Stimulated activated CD4-positive, alpha-beta T cell treated with anti-CD3 and anti-CD28 coated beads, Interleukin-2, amount 100 ng/mL, for 4 hours (primary cell): Measurements from ENCODE around the gene EID3.
"Not testable (repeated sequence)": the region's sequence is repeated elsewhere in the genome, so short reads cannot be mapped to it uniquely, and the experiment has no call there.

Experiments used
- DNase-seq: peaks from one replicate; pipeline ENCODE4 v3.0.0-alpha.2; 2020; ENCODE audit warnings: low read depth

EID3 gene

DNA sequence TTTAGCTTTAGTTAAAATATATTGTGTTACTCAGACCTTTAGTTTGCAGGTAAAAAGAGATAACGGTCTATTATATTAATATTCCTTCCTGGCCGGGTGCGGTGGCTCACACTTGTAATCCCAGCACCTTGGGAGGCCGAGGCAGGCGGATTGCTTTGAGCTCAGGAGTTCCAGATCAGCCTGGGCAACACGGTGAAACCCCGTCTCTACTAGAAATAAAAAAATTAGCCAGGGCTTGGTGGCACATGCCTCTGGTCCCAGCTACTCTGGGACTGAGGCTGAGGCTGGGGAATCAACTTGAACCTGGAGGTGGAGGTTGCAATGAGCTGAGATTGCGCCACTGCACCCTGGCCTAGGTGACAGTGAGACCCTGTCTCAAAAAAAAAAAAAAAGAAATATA lies 13.2 kb upstream of the EID3 start:
- no peak for DNase-seq

DNA sequence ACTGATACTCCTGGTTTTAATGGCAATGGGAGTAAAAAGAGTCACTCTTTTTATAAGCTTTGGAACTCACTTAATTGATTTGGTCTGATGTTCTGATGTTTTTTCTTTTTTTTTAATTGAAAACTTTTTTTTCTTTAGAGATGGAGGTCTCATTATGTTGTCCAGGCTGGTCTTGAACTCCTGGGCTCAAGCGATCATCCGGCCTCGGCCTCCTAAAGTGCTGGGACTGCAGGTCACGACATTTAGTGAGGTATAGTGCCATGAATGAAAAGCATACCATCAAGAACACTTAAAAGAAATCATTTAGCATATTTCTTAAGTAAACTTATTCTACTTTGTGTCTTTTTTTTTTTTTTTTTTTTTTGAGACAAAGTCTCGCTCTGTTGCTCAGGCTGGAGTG lies 12.7 kb upstream of the EID3 start:
- DNase-seq, result no peak

DNA sequence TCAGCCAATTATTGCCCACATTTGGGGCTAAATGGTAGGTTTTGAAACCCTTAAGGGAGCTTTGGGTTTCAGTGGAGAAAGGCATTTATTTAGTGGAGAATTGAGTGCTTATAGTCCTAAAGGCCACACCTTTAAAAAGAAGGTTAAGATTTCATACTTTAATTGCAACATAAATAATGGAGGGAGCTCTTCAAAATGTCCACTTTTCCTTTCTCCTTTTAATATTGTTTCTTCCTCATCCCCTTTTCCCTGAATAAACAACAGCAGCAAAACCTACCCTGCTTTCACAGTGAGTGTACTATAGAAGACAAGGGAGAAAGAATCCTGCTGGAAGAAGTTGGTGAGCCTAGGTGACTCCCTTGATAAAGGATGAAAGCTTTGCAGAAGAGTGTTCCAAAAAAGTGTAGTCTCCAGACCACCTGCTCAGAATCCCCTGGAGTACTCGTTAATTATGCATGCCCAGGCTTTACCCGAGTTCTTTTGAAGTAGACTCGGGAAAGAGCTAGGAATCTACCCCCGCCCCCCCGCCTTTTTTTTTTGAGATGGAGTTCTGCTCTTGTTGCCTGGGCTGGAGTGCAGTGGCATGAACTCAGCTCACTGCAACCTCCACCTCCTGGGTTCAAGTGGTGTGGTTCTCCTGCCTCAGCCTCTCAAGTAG lies 11.5 kb upstream of the EID3 start:
- no peak for DNase-seq

DNA sequence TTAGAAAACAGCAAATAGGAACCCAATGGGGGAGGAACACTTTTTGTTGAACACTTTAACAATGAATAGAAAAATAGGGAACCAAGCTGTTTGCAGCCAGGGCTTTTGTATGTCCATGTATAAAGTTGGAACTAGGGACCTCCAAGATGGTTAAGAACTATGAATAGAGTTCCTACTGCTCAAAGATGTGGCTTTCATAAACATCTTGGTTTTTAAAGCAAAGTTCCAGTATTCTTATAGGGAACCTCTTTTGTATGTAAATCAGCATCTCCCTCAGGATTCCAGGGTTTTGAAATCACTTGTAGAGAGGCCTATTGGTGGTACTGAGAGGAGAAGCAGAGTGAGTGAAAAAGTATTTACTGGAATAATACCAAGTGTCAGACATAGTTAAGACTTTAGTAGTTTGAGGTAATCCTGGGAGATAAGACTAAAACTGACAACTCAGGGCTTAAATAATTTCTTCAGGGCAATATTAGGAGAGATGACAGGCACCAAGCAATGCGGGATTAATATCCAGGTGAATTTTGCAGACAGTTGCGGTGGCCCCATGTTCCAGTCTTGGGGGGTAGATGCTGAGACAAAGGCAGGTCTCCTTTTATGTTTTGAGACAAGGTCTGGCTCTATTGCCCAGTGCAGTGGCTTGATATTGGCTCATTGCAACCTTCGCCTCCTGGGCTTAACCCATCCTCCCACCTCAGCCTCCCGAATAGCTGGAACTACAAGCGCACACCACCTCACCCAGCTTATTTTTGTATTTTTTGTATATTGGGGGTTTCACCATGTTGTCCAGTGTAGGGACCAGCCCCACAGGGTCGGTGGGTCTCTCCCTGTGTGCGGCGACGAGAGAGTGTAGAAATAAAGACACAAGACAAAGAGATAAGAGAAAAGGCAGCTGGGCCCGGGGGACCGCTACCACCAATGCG lies 10.4 kb upstream of the EID3 start:
- no peak for DNase-seq

DNA sequence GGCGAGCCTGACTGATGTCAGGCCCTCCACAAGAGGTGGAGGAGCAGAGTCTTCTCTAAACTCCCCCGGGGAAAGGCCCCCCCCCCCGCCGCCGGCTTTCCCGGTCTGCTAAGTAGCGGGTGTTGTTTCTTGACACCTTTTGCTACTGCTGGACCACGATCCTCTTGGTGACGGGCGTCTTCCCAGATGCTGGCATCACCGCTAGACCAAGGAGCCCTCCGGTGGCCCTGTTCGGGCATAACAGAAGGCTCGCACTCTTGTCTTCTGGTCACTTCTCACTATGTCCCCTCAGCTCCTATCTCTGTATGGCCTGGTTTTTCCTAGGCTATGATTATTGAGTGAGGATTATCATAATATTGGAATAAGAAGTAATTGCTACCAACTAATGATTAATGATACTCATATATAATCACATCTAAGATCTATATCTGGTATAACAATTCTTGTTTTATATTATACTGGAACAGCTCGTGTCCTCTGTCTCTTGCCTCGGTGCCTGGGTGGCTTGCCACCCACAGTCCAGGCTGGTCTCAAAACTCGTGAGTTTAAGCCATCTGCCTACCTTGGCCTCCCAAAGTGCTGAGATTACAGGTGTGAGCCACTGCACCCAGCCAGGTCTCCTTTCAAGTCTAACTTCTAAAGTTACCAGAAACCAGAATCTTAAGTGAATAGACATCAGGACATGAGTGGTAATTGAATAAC lies 9.2 kb upstream of the EID3 start:
- DNase-seq, result not testable (repeated sequence)

DNA sequence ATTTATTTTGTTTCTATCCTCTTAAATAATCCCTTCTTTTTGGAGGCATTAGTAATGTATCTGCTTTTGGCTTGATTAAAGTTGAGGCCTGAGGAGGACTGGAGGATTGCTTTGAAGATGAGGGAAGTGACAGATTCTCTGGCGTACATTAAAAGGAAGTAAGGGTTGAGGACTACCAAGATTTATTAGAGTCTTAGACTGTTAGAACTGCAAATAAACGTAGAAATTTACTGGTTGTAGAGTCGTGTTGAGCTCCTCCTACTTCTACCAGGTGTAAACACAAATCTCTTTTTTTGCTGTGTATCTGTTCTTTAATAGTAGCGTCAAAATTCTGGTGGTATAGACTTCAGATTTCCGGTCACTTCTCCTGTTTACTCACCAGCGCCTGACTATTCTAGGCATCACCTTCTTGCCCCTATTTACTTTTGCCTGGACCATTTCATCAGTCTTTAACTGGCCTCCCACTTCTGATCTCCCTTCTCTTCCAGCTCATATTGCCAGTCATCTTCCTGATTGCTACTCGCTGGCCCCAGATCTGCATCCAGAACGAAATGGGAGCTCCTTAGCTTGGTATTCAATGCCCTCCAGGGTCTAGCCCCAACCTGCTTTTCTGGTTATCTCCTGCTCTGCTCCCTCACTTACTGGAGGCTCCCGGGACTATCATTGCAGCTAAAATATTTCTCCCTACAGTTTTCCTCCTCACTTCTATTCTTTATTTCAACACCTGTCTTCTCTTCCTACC lies 8.4 kb upstream of the EID3 start:
- DNase-seq, result no peak

DNA sequence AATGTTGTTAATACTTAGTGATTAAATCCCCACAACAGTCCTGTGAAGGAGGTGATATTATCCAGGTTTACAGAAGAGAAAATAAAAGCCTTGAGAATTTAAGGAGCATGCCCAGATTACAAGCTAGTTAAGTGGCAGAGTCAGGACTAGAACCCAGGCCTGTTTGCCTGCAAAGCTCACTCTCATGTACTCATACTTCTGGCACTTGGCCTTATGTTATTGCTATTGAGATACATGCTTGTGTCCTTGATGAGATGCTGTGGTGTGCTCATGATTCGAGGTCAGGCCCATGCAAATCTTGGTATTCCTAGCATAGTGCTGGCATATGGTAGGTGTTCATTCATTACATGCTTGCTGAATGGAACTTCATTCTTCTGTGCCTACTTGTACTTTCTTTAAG lies 7.6 kb upstream of the EID3 start:
- no peak for DNase-seq

DNA sequence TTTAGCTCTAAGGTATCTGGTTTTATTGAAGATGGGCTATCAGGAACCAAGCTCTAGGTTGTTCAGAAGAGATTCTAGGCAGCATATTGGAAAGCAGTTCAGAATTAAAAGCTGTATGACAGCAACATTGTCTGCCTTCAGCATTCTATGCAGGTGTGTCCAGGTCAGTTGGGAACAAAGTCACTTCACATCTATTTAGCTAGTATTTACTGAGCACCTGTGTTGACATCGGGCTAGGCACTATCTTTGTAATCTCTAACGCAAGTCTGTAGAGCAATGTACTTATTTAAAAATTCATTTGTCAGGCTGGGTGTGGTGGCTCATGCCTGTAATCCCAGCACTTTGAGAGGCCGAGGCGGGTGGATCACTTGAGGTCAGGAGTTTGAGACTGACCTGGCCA lies 6.8 kb upstream of the EID3 start:
- no peak for DNase-seq

DNA sequence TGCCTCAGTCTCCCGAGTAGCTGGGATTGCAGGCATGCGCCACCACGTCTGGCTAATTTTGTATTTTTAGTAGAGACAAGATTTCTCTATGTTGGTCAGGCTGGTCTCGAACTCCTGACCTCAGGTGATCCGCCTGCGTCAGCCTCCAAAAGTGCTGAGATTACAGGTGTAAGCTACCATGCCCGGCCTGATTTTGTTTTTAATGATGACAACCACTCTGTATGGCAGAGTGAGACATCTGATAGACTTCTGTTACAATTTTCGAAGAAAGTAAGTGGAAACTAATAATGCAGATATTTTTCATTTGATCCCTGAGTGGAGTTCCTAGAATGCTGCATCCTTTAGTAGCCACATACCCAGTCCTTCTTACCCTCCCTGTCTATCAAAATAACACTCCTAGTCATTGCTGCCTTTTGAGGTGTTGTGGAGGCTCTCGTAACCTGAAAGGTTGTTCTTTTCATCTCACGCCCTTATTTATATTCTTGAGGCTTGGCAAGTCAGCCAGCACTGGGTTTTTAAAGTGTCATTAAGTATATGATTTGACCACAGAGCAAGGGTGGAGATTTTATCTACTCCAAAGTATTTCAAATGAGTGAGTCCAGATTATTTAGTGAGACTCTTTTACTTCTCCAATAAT lies 5.9 kb upstream of the EID3 start:
- no peak for DNase-seq

DNA sequence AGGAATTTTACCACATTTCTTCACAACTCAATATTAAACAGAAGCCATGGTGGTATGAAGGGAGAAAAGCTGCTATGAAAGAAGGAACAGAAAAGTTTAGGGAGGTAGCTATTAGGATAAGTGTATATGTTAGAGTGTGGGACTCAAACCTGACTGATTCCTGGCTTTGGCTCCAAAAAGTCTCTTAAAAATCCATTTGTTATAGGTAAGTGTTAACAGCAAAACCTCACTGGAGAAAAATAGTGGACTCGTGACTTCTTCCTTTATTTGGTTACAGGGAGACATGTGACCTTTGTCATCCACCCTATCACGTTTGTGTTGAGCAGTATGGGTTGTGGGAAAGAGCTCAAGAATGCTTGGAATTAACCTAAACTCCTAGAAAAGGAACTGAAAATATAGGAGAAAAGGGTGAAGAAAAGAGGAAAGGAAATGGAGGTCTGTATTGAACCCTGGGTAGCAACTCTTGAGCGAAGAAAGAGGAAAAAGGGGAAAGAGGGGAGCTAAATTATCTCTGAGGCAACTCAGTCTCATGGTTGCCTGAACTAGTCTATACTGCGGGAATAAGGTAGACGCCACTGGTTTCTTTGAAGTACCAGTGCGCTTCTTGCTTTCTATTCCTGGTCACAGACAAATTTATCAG lies 3.6 kb upstream of the EID3 start:
- no peak for DNase-seq

DNA sequence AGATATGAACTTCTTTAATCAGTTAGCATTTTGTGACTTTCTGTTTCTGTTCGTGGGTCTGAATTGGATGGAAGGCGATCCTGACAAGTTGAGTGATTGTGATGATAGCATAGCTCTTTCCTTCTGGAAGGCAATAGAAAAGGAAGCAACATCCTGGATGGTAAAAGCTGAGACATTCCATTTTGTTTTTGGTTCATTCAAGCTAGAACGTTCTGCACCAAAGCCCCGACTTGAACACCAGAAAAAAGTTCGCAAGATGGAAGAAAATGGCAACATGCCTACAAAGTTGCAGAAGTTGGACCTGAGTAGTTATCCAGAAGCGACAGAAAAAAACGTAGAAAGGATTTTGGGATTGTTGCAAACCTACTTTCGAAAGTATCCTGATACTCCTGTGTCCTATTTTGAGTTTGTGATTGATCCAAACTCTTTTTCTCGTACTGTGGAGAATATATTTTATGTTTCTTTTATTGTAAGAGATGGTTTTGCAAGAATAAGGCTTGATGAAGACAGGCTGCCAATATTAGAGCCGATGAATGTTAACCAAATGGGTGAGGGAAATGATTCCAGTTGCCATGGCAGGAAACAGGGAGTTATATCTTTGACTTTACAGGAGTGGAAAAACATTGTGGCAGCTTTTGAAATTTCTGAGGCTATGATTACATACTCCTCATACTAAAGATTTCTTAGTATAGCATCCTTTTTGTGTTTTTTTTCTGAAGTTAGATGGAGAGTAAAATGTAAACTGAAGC lies 896 bp downstream of the EID3 start:
- no peak for DNase-seq

DNA sequence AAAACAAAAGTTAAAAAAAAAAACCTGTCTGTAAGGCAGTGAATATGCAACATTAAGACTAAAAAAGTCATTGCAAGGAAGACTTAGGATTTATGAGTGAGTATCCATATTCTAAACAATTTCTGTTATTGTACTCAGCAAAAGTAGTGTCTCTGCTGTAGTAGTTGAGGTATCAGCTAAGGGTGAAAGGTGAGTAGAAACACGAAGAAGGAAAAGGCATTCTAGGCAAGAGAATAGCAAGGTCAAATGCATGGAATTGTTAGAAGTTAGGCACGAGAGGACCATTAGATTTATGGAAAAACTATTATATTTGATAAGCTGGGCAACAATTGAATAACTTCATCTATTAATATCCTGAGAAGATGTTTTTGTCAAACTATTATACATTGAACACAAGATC lies 1.8 kb downstream of the EID3 start:
- no peak for DNase-seq

DNA sequence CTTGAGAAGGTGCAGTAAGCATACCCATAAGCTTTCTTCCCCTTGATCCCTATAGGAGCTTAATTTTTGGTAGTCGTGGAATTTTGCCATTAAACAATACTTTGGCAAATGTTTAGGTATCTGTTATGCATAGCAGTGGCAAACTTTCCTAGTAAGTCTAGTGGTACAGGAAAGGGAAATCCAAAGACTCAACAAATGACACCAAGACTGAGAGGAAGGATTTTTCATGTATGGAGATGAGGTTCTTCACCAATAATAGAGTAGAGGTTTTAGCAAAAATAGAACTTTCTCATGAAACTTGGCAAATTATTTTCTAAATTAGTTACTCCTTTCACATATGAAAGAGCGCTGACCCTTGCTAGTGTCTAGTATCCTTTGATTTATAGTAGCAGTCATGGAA lies 2.8 kb downstream of the EID3 start:
- no peak for DNase-seq

DNA sequence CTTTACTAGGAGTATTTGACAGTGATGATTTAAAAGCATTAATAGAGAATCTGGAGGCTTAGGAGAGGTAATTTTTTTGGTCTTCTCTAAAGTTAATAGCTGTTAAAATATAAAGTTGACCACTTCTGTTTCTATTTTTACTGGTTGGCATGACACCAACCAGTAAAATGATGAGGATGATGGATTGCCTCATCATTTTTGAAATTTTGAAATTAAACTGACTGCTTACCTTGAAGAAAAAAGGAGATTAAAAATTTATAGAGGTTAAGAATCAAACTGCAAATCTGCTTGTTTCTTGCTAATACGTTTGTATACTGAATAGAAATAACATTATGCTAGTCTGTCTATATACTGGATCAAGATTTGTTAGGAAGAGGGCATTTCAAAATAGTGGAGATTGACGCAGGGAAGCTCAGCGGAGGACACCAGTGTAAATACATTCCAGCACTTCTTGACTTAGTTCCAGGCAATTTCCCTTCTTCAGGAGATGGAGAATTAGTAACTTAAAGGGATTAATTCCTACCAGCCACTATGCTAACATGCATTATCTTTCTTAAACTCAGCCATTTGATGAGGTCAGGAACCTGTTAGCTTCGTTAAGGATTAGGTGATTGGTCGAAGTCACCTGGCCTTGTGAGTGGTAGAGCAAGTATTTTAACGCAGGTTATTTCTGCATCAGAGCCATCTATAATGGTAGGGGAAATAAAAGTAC lies 3.6 kb downstream of the EID3 start:
- DNase-seq, result no peak

DNA sequence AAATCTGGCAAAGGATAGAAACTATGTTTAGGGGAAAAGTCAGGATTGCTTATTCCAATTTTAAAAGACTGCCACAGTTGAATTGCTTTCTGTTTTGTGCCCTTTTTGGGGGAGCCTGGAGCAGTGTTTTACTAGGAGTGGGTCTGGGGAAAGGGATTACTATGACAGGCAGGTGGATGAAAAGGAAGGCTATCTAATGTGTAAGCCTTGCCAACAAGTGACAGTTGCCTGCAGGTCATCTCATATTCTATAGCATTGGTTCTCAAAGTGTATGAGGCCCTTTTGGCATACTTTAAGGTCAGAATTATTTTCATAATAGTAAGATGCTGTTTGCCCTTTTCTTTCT lies 4.1 kb downstream of the EID3 start:
- DNase-seq, result no peak

DNA sequence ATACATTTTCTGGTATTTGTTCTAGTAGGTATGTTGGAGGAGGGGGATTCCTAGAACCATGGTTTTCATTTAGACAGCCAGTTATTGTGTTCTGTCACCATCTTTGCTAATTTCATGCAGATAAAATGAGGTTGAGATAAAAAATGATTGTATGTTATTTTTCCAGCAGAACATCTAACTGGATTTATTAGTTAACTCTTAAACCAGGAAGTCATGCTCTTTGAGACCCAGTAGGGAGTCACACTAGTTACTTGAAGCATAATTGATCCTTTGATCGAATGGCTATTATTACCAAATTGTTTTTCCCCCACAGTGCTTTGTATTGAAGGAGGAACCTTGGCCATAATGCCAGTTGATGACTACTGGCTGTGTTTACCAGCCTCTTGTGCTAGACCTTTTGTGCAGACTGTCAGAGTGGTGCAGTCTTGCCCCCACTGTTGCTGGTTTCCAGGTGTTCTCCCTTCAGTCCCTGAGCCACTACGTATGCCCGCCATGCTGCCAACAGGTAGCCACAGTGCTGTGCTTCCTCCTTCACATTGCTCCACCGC lies 6.0 kb downstream of the EID3 start:
- no peak for DNase-seq

DNA sequence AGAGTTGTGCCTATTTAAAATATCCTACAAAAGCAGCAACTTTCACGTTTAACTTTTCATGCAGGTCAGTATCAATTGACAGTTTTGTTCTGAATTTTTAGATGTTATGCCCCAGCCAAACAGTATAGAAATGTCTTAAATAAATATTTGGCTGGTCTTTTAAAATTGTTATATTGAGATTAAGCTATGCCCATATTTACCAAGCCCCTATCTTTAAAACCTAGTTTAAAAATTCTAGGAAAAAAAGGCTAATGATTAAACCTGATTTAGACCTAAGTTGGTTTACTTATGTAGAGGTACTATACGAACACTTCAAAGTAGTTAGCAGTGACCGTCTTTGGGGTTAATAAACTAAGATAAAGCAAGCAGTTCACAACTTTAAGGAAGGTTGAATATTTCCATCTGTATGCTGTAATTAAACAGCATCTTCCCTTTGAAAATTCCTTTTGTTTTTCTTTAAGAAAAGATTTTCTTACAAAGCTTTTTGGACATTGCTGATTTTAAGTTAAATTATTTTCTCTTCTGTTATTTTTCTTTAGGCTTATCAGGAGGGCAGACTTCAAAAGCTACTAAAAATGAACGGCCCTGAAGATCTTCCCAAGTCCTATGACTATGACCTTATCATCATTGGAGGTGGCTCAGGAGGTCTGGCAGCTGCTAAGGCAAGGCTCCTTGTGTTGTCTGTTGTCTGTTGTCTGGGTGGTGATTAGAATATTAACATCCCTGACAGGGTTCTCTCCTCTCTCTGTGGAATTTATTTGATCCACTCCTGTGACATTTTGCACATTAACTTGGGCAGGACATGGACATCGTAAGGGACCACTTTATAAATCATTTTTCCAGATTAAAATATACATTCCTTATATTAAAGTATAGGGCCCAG lies 7.5 kb downstream of the EID3 start:
- no peak for DNase-seq

DNA sequence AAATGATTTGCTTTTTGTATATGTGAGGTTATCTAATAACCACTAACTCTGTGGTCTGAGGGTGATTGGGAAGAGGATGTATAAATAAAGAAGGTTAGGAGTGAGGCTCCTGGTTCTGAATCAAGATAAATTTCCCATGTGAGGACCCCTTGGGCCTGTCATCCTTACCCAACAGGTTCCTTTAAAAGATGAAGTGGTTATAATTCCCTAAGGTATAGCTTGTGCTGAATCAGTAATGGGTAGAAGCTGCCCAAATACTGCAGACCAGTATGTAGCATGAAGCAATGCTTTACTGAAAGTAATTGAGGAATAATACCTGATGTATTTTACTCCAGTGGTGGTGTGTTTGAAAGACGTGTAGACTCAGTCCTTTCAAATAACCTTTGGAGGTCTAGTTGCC lies 8.7 kb downstream of the EID3 start:
- DNase-seq, result no peak

DNA sequence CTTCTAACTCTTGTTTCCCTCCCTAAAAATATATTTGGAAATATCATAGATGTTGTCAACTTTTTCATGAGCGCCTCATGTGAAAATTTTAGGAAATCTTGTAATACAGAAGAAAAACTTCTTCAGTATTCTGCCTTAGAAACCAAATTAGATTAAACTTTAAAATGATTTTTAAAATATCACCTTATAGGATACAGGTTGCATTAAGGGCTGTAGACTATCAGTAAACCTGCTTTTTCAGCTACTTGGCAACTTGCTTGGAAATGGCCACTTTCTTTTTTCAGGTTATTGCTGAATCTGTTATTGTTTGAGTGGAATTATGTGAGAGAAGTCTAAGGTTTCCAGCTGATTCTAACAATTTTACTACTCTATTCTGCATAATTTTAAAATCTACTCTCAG lies 9.1 kb downstream of the EID3 start:
- no peak for DNase-seq
